HCT116 (cell line): ENCODE results near the gene POLR3A. TPM values are rescaled to one million over a fixed set of nuclear protein-coding genes. Genes with fewer than 3 reads are reported as not detected.

ENCODE experiments used
- ATAC-seq: fragments of 200-7000 bp; cut with Tn5 transposase; 2 replicates; pipeline ENCODE4 v1.9.1; 2020; ENCODE audit warnings: mild to moderate bottlenecking, moderate library complexity
- BruUV-seq: library from RNA; stranded (reverse); fragments of 400-500 nt; replicated peaks from 2 replicates; lab custom pipeline; 2021; lab: Mats Ljungman, UMichigan
- CTCF ChIA-PET: fragments of 300-600 bp; sonication (Branson Sonifier 250); formaldehyde crosslinking; loops from one replicate; lab custom pipeline; 2021; ENCODE audit warnings: antibody characterized with exemption; lab: Charles Lee
- POLR2A ChIA-PET: fragments of 300-600, 350-600 bp; sonication (Branson Sonifier 250); formaldehyde crosslinking; loops from one replicate; lab custom pipeline; 2021; ENCODE audit warnings: antibody characterized with exemption; lab: Charles Lee
- RAD21 ChIA-PET, 2 experiments: fragments of 300-600 bp; sonication (Branson Sonifier 250); formaldehyde crosslinking; loops; one replicate each; lab custom pipeline; 2023; ENCODE audit warnings: low total read pairs in 2 of 2; ENCODE audit not compliant: uncharacterized antibody in 2 of 2, unreplicated experiment in 2 of 2, low non-redundant PET in 1 of 2; lab: Charles Lee
- DNase-seq: peaks from one replicate; pipeline ENCODE4 v3.0.0-alpha.2; 2010; ENCODE audit warnings: low read depth, low spot score
- H2AFZ ChIP-seq: fragments of 200-600 bp; shearing (Covaris generic), sonication (generic); 2 replicates; pipeline ENCODE4 v1.6.1; 2017; ENCODE audit warnings: low read depth, mixed run types, mixed read lengths, antibody characterized with exemption, low read length; ENCODE audit not compliant: poor library complexity, severe bottlenecking
- H3K27ac ChIP-seq: 2 replicates; pipeline ENCODE4 v1.5.1; 2012; ENCODE audit warnings: low read depth, low read length
- H3K27me3 ChIP-seq: fragments of 200-600 bp; sonication (generic); 2 replicates; pipeline ENCODE4 v1.6.1; 2016; ENCODE audit warnings: mixed run types, low read length, mixed read lengths; ENCODE audit not compliant: insufficient read depth
- H3K36me3 ChIP-seq, 2 experiments: fragments of 200-500 bp in 1 of 2; fragments of 200-600 bp in 1 of 2; sonication (Bioruptor generic) in 1 of 2; sonication (generic) in 1 of 2; 2 replicates each; pipeline versions ENCODE4 v1.5.1 to v1.6.1; 2014 to 2016; ENCODE audit warnings: low read length in 2 of 2, inconsistent platforms in 1 of 2, mixed read lengths in 1 of 2, mixed run types in 1 of 2; ENCODE audit not compliant: insufficient read depth in 2 of 2, control insufficient read depth in 1 of 2
- H3K4me1 ChIP-seq, 2 experiments: fragments of 200-600 bp in 1 of 2; sonication (generic) in 1 of 2; 2 replicates each; pipeline versions ENCODE4 v1.5.1 to v1.6.1; 2012 to 2017; ENCODE audit warnings: low read length in 2 of 2, inconsistent platforms in 1 of 2, mild to moderate bottlenecking in 1 of 2, mixed read lengths in 1 of 2, mixed run types in 1 of 2, moderate library complexity in 1 of 2; ENCODE audit not compliant: insufficient read depth in 2 of 2, control insufficient read depth in 1 of 2
- H3K4me2 ChIP-seq: fragments of 200-600 bp; sonication (generic); 2 replicates; pipeline ENCODE4 v1.6.1; 2017; ENCODE audit warnings: mixed run types, low read length, mixed read lengths
- H3K4me3 ChIP-seq, 2 experiments: fragments of 200-600 bp in 1 of 2; sonication (generic) in 1 of 2; replicated peaks in 1 of 2; 2 replicates each; pipeline ENCODE4 v1.5.1; 2011 to 2016; ENCODE audit warnings: low read length in 2 of 2, control low read depth in 1 of 2, low read depth in 1 of 2, mild to moderate bottlenecking in 1 of 2, mixed read lengths in 1 of 2, mixed run types in 1 of 2
- H3K79me2 ChIP-seq: fragments of 200-600 bp; sonication (generic); 2 replicates; pipeline ENCODE4 v1.6.1; 2017; ENCODE audit warnings: mild to moderate bottlenecking, mixed run types, low read length, moderate library complexity, mixed read lengths; ENCODE audit not compliant: insufficient read depth
- H3K9ac ChIP-seq: fragments of 200-600 bp; sonication (generic); 2 replicates; pipeline ENCODE4 v1.6.1; 2016; ENCODE audit warnings: low read length, mixed read lengths
- H3K9me2 ChIP-seq: fragments of 200-600 bp; sonication (generic), shearing (Covaris generic); 2 replicates; pipeline ENCODE4 v1.6.1; 2017; ENCODE audit warnings: mixed run types, mild to moderate bottlenecking, moderate library complexity; ENCODE audit not compliant: insufficient read depth
- H3K9me3 ChIP-seq, 2 experiments: fragments of 200-500 bp in 1 of 2; fragments of 200-600 bp in 1 of 2; sonication (Bioruptor generic) in 1 of 2; sonication (generic) in 1 of 2; 2 replicates each; pipeline ENCODE4 v1.6.1; 2014 to 2017; ENCODE audit warnings: low read length in 2 of 2, mixed read lengths in 2 of 2, inconsistent platforms in 1 of 2, low read depth in 1 of 2, mild to moderate bottlenecking in 1 of 2, mixed run types in 1 of 2, moderate library complexity in 1 of 2; ENCODE audit not compliant: control insufficient read depth in 1 of 2, insufficient read depth in 1 of 2
- H4K20me1 ChIP-seq: fragments of 200-600 bp; sonication (generic), shearing (Covaris generic); 2 replicates; pipeline ENCODE4 v1.6.1; 2017; ENCODE audit warnings: mixed run types, mild to moderate bottlenecking, moderate library complexity; ENCODE audit not compliant: insufficient read depth
- EZH2 ChIP-seq: fragments of 200-600 bp; sonication (generic); IDR thresholded peaks from 2 replicates; pipeline ENCODE4 v1.6.1; 2017; ENCODE audit warnings: antibody characterized with exemption, mixed run types
- EZH2phosphoT487 ChIP-seq: fragments of 200-600 bp; IDR thresholded peaks from 2 replicates; pipeline ENCODE4 v1.6.1; 2018; ENCODE audit warnings: antibody characterized with exemption, borderline replicate concordance
- MAX ChIP-seq: IDR thresholded peaks from 2 replicates; pipeline ENCODE4 v1.6.1; 2012
- POLR2AphosphoS5 ChIP-seq: IDR thresholded peaks from 2 replicates; pipeline ENCODE4 v1.6.1; 2011; ENCODE audit warnings: mild to moderate bottlenecking, low read depth, low read length, moderate library complexity
- RAD21 ChIP-seq: IDR thresholded peaks from 2 replicates; pipeline ENCODE4 v1.6.1; 2012; ENCODE audit warnings: low read depth, mild to moderate bottlenecking
- SIN3A ChIP-seq: IDR thresholded peaks from 2 replicates; pipeline ENCODE4 v1.6.1; 2012; ENCODE audit warnings: low read depth
- ZNF274 ChIP-seq: fragments of 200-500 bp; sonication (Bioruptor generic); IDR thresholded peaks from 2 replicates; pipeline ENCODE4 v1.6.1; 2014; ENCODE audit warnings: mild to moderate bottlenecking, low read depth, low read length, inconsistent platforms
- intact Hi-C: fragments of 100-400 bp; cut with micrococcal nuclease; formaldehyde crosslinking; loops from 2 replicates; pipeline ENCODE4 v1.10.0; 2022
- total RNA-seq: library from RNA; stranded (reverse); gene quantifications from one replicate; pipeline ENCODE4 v1.2.1, GENCODE V29; 2021; ENCODE audit not compliant: unreplicated experiment

POLR3A gene
- total RNA-seq, 1 experiment from 2014 or later, result 26.6 TPM

- no peak for TF ChIP-seq EZH2phosphoT487
- no peak for TF ChIP-seq EZH2
- TF ChIP-seq RAD21, result no peak
- TF ChIP-seq POLR2AphosphoS5, result no peak
- no peak for TF ChIP-seq SIN3A
Measured at GRCh38 chr10:77946084-77946483, 83.2 kb downstream of the POLR3A start (continued).

GRCh38 chr10:77944519-77944918 is 84.8 kb downstream of the POLR3A start:
- Histone ChIP-seq H2AFZ (no peak overlapping the region), H3K4me1 (peaks cover 26 to 51% of the 10 kb centered on the region in 2 experiments)

More at GRCh38 chr10:77944519-77944918, 84.8 kb downstream of the POLR3A start:
- H3K9me3 ChIP-seq, result no peaks in the 10 kb centered on the region
- intact Hi-C loops, result no loop called here
- DNase-seq (no peak), ATAC-seq (no peak)
- TF ChIP-seq SIN3A (no peak), ZNF274 (no peak), MAX (no peak)
- no peak overlapping the region for H3K27ac ChIP-seq
- ChIA-PET CTCF (no interaction called here), POLR2A (interaction anchor here (0.7 kb wide), 1 partner anchor 24 kb away, joined by 3 read pairs; no protein-coding TSS in a partner anchor), RAD21 (no interaction called here)
- H3K36me3 ChIP-seq, result no peaks in the 10 kb centered on the region
- no peak overlapping the region for H3K9ac ChIP-seq
- no peaks in the 10 kb centered on the region for H4K20me1 ChIP-seq
- H3K27me3 ChIP-seq, result no peaks in the 10 kb centered on the region
- no TSS peak for BruUV-seq
- no peaks in the 10 kb centered on the region for H3K79me2 ChIP-seq
- H3K4me3 ChIP-seq, result no peak overlapping the region
- H3K9me2 ChIP-seq, result no peaks in the 10 kb centered on the region
- H3K4me2 ChIP-seq, result no peak overlapping the region
